Measurements from ENCODE around the gene POU2AF1. TPM values are rescaled to one million over a fixed set of nuclear protein-coding genes. Genes with fewer than 3 reads are reported as not detected.

POU2AF1 gene
- total and polyA plus RNA-seq, 2 of the 8 experiments (the other 6 are each of a cell fraction or from before 2014, with no cell fraction given) = not detected

DNA sequence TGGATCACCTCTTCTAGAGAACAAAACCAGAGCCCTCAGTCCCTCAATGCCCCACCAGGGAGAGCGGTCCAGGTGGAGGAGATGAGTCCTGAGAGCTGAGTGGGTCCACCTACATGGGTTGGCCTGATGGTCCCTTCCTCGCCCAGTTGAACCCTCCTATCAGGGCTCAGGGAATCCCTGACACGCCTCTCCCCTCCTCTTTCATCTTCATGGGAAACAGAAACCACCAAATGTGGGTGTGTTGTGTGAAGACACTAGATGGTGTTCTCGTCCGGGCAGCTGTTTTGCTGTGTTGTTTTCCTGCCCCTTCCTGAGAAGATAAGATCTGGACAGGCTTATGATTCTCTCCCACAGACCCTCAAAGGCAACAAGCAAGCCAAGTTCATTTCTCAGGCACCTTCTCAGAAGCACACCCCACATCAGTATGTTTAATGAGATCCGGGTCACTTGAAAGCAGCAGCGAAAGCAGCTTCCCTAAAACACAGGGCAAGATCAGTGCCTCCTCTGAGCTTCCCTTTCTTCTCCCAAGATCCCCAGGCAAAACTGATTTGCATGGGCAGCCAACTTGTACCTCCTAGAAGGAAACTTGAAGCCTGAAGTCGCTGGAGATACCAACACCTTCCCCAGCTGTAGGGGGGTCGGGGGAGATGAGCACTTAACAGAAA lies 35.3 kb upstream of the POU2AF1 start:
- Histone ChIP-seq H3K4me1 (replicated peaks in 1 of 4; ENCODE audit: control insufficient read depth in 3 of 4, insufficient read depth in 4 of 4, low read length in 3 of 4) (no peaks in the 10 kb centered on the region), H2AK5ac (ENCODE audit: low read depth, low read length) (no peak overlapping the region), H2BK20ac (ENCODE audit: low read length) (no peak overlapping the region), H3K18ac (ENCODE audit: extremely low read depth, low read length) (no peak overlapping the region), H2BK15ac (ENCODE audit: low read length) (no peak overlapping the region), H3K23ac (ENCODE audit: insufficient read length) (no peak overlapping the region), H3K79me1 (ENCODE audit: low read depth, low read length) (no peaks in the 10 kb centered on the region), H3K27ac (ENCODE audit: low read depth, low read length) (no peak overlapping the region), H2AFZ (ENCODE audit: low read length) (no peak overlapping the region), H3K56ac (replicated peaks; ENCODE audit: insufficient read length, low read depth, low read length) (no peak overlapping the region), H3K23me2 (ENCODE audit: low read depth, low read length) (no peaks in the 10 kb centered on the region), H3K4ac (replicated peaks; ENCODE audit: insufficient read length, low read depth, low read length) (no peak overlapping the region), H3K36me3 (ENCODE audit: control insufficient read depth in 2 of 4, insufficient read depth in 4 of 4, low read length in 3 of 4) (no peaks in the 10 kb centered on the region), H3K9ac (replicated peaks in 1 of 4; ENCODE audit: extremely low read depth in 1 of 4, low read depth in 3 of 4, low read length in 3 of 4) (no peak overlapping the region), H3K27me3 (replicated peaks in 1 of 4; ENCODE audit: control insufficient read depth in 3 of 4, extremely low read depth in 1 of 4, insufficient read depth in 3 of 4, low read length in 3 of 4) (no peaks in the 10 kb centered on the region), H4K91ac (replicated peaks; ENCODE audit: insufficient read length, low read length) (no peak overlapping the region), H3K79me2 (ENCODE audit: control insufficient read depth in 1 of 2, insufficient read depth in 2 of 2, low read length in 2 of 2) (no peaks in the 10 kb centered on the region), H3K9me3 (ENCODE audit: insufficient read depth in 2 of 2, low read depth in 1 of 2, low read length in 1 of 2) (no peaks in the 10 kb centered on the region), H2BK12ac (ENCODE audit: low read depth, low read length) (no peak overlapping the region), H2BK120ac (replicated peaks; ENCODE audit: low read depth, low read length) (no peak overlapping the region), H4K8ac (ENCODE audit: extremely low read depth, insufficient read depth, low read length) (no peak overlapping the region), H3K4me3 (ENCODE audit: extremely low read depth in 1 of 4, insufficient read depth in 2 of 4, low read depth in 3 of 4, low read length in 4 of 4) (no peak overlapping the region), H2BK5ac (ENCODE audit: low read depth, low read length) (no peak overlapping the region), H3K4me2 (ENCODE audit: insufficient read depth in 1 of 2, low read depth in 2 of 2, low read length in 2 of 2) (no peak overlapping the region), H4K20me1 (replicated peaks in 1 of 2; ENCODE audit: control insufficient read depth in 1 of 2, insufficient read depth in 2 of 2, low read length in 2 of 2) (no peaks in the 10 kb centered on the region), H3K14ac (ENCODE audit: insufficient read length) (no peak overlapping the region), H4K5ac (ENCODE audit: insufficient read length, low read depth, low read length) (no peak overlapping the region)
- CTCF ChIA-PET (ENCODE audit: partially characterized antibody) = interaction anchor here (0.6 to 22.4 kb wide), 5 partner anchors 8 to 950 kb away, joined by 3 to 484 read pairs (median 26); no protein-coding TSS in a partner anchor
- WGBS, 2 experiments (ENCODE audit: extremely low coverage in 1 of 2, insufficient coverage in 1 of 2, insufficient read length in 1 of 2, insufficient replicate concordance in 2 of 2, low coverage in 1 of 2, low lambda C conversion rate in 2 of 2, missing lambda C conversion rate in 1 of 2) = 73% methylated on average over 9 of the region's 9 CpGs; no CpG with 5 or more reads in 1 of the 2 experiments
- FAIRE-seq (no peak), DNase-seq (ENCODE audit: low read depth in 1 of 2, low spot score in 2 of 2) (no peak)
- POLR2A ChIA-PET (ENCODE audit: partially characterized antibody) = no interaction called here
- TF ChIP-seq RFX5 (IDR thresholded peaks at IDR 0.05; ENCODE audit: borderline replicate concordance, low read depth, low read length) = no peak

All from H1 (cell line).